HG03575 (cell line): ENCODE data around the gene PGS1.

Experiments
- ATAC-seq: cut with Tn5 transposase; IDR thresholded peaks from one replicate; pipeline ENCODE4 v1.9.1; 2021; ENCODE audit not compliant: unreplicated experiment, insufficient number of reproducible peaks, low FRiP score; ENCODE audit errors: extremely low read depth

Gene PGS1

GRCh38 chr17:78345791-78346494 is 32.5 kb upstream of the PGS1 start:
- ATAC-seq, result no peak

- ATAC-seq, result no peak
These were observed 31.7 kb upstream of the PGS1 start for GRCh38 chr17:78346605-78347250.

- no peak for ATAC-seq
These were observed 31.0 kb upstream of the PGS1 start for GRCh38 chr17:78347453-78347852.

- no peak for ATAC-seq
These were observed 30.2 kb upstream of the PGS1 start for GRCh38 chr17:78348055-78348770.

GRCh38 chr17:78349891-78350642 is 28.4 kb upstream of the PGS1 start:
- no peak for ATAC-seq

GRCh38 chr17:78351449-78352006 is 26.9 kb upstream of the PGS1 start:
- no peak for ATAC-seq

- ATAC-seq, result no peak
These were observed 24.6 kb upstream of the PGS1 start for GRCh38 chr17:78353834-78354233.

GRCh38 chr17:78355045-78355641 is 23.3 kb upstream of the PGS1 start:
- ATAC-seq, result no peak

GRCh38 chr17:78355701-78356100 is 22.7 kb upstream of the PGS1 start:
- no peak for ATAC-seq

GRCh38 chr17:78356101-78356713 is 22.2 kb upstream of the PGS1 start:
- ATAC-seq, result peak; percentile 32

- no peak for ATAC-seq
These were observed 21.3 kb upstream of the PGS1 start for GRCh38 chr17:78357177-78357586.

- ATAC-seq, result no peak
These were observed 20.5 kb upstream of the PGS1 start for GRCh38 chr17:78357672-78358537.

GRCh38 chr17:78358538-78359320 is 19.7 kb upstream of the PGS1 start:
- no peak for ATAC-seq

- no peak for ATAC-seq
These were observed 19.0 kb upstream of the PGS1 start for GRCh38 chr17:78359321-78359996.

- ATAC-seq, result no peak
These were observed 18.5 kb upstream of the PGS1 start, which contains the start of gene SOCS3 for GRCh38 chr17:78359997-78360370. Gene SOCS3 (minus strand): TSS chr17:78360077. CDS start chr17:78359095, 982 bp downstream.
